Smooth muscle cell (in vitro differentiated cells): ENCODE data around the gene PEX10. TPM values are rescaled to one million over a fixed set of nuclear protein-coding genes. Genes with fewer than 3 reads are reported as not detected.

Source experiments
- DNase-seq: peaks from one replicate; lab custom pipeline; 2025; ENCODE audit not compliant: unreplicated experiment; lab: John Stamatoyannopoulos, UW
- H2AFZ ChIP-seq: fragments of 200-600 bp; sonication (generic); 2 replicates; pipeline ENCODE4 v1.6.0; 2016; ENCODE audit warnings: antibody characterized with exemption, low read depth, mild to moderate bottlenecking
- H3F3A ChIP-seq: fragments of 200-600 bp; sonication (generic); 2 replicates; pipeline ENCODE4 v1.6.0; 2017; ENCODE audit warnings: antibody characterized with exemption, low read depth
- H3K27ac ChIP-seq: fragments of 200-600 bp; sonication (generic); 2 replicates; pipeline ENCODE4 v1.5.1; 2016; ENCODE audit warnings: low read depth, mild to moderate bottlenecking
- H3K27me3 ChIP-seq: fragments of 200-600 bp; sonication (generic); 2 replicates; pipeline ENCODE4 v1.6.1; 2016; ENCODE audit warnings: low read depth, mild to moderate bottlenecking
- H3K36me3 ChIP-seq: fragments of 200-600 bp; sonication (generic); 2 replicates; pipeline ENCODE4 v1.5.1; 2016; ENCODE audit warnings: low read depth
- H3K4me1 ChIP-seq: fragments of 200-600 bp; sonication (generic); 2 replicates; pipeline ENCODE4 v1.5.1; 2016; ENCODE audit warnings: low read depth
- H3K4me2 ChIP-seq: fragments of 200-600 bp; sonication (generic); 2 replicates; pipeline ENCODE4 v1.6.0; 2016; ENCODE audit warnings: mild to moderate bottlenecking
- H3K4me3 ChIP-seq: fragments of 200-600 bp; sonication (generic); 2 replicates; pipeline ENCODE4 v1.5.1; 2016; ENCODE audit warnings: mild to moderate bottlenecking
- H3K79me2 ChIP-seq: fragments of 200-600 bp; sonication (generic); 2 replicates; pipeline ENCODE4 v1.6.0; 2016; ENCODE audit warnings: low read depth, mild to moderate bottlenecking
- H3K9ac ChIP-seq: fragments of 200-600 bp; sonication (generic); 2 replicates; pipeline ENCODE4 v1.6.0; 2016; ENCODE audit warnings: low read depth
- H3K9me3 ChIP-seq: fragments of 200-600 bp; sonication (generic); replicated peaks from 2 replicates; pipeline ENCODE4 v1.5.1; 2016; ENCODE audit warnings: low read depth
- H4K20me1 ChIP-seq: fragments of 200-600 bp; sonication (generic); 2 replicates; pipeline ENCODE4 v1.6.0; 2016; ENCODE audit warnings: low read depth
- CTCF ChIP-seq: fragments of 200-600 bp; sonication (generic); IDR thresholded peaks from 2 replicates; pipeline ENCODE4 v1.5.1; 2017; ENCODE audit warnings: borderline replicate concordance, mild to moderate bottlenecking, antibody characterized with exemption; ENCODE audit not compliant: insufficient read depth, poor library complexity, severe bottlenecking
- WGBS: methylation state at CpG from one replicate; pipeline ENCODE4 v1.1.7; 2016; ENCODE audit warnings: low lambda C conversion rate; 5-methylcytosine and 5-hydroxymethylcytosine counted together
- polyA plus RNA-seq: library from polyadenylated mRNA; unstranded; fragments of >200 nt; fragmentation: Nextera tagmentation; extraction: Ambion mirVana; gene quantifications from 2 replicates; pipeline ENCODE4 v1.2.1, GENCODE V29; 2016
- total RNA-seq: library from RNA; depleted of rRNA; stranded (reverse); fragments of >200 nt; gene quantifications from 2 replicates; pipeline ENCODE4 v1.2.3, GENCODE V29; 2014

PEX10 gene
- total and polyA plus RNA-seq, 2 experiments from 2014 or later = 14.0 to 20.3 TPM

GRCh38 chr1:2413495-2414296 lies 1.3 kb upstream of the PEX10 start:
- H3K9me3 ChIP-seq = no peaks in the 10 kb centered on the region
- no peak for TF ChIP-seq CTCF
- no peak overlapping the region for H3K9ac ChIP-seq
- no peak overlapping the region for H2AFZ ChIP-seq
- peak overlapping the region; percentile 95 for H3K4me3 ChIP-seq
- peaks cover 18% of the 10 kb centered on the region for H3K4me1 ChIP-seq
- no peaks in the 10 kb centered on the region for H3F3A ChIP-seq
- DNase-seq = no peak
- H3K27me3 ChIP-seq = no peaks in the 10 kb centered on the region
- no peaks in the 10 kb centered on the region for H4K20me1 ChIP-seq
- H3K79me2 ChIP-seq = no peaks in the 10 kb centered on the region
- peak overlapping the region; percentile 99 for H3K4me2 ChIP-seq
- no peak overlapping the region for H3K27ac ChIP-seq
- WGBS = 25% methylated on average over 27 of the region's 28 CpGs
- H3K36me3 ChIP-seq = no peaks in the 10 kb centered on the region

- TF ChIP-seq CTCF = no peak
- Histone ChIP-seq H3K4me1 (peaks cover 18% of the 10 kb centered on the region), H3K4me3 (peak overlapping the region; percentile 95), H3K27me3 (no peaks in the 10 kb centered on the region), H3K79me2 (no peaks in the 10 kb centered on the region), H3K4me2 (peak overlapping the region; percentile 99), H3K36me3 (no peaks in the 10 kb centered on the region), H3K9ac (no peak overlapping the region), H3K27ac (peak overlapping the region; percentile 35), H3K9me3 (no peaks in the 10 kb centered on the region), H3F3A (no peaks in the 10 kb centered on the region), H4K20me1 (no peaks in the 10 kb centered on the region), H2AFZ (peak overlapping the region; percentile 81)
- DNase-seq = no peak
- WGBS = 2% methylated on average over 55 of the region's 66 CpGs
These were observed 570 bp upstream of the PEX10 start for GRCh38 chr1:2412773-2413494.

GRCh38 chr1:2411801-2412394 lies 466 bp downstream of the PEX10 start:
- Histone ChIP-seq H3K4me1 (peaks cover 18% of the 10 kb centered on the region), H3K9me3 (no peaks in the 10 kb centered on the region), H3K9ac (peak overlapping the region; percentile 94), H3K27ac (peak overlapping the region; percentile 69), H3K36me3 (no peaks in the 10 kb centered on the region), H4K20me1 (no peaks in the 10 kb centered on the region), H3K79me2 (no peaks in the 10 kb centered on the region), H3F3A (no peaks in the 10 kb centered on the region), H3K4me3 (peak overlapping the region; percentile 95), H3K4me2 (peak overlapping the region; percentile 92), H2AFZ (peak overlapping the region; percentile 91), H3K27me3 (no peaks in the 10 kb centered on the region)
- no peak for DNase-seq
- WGBS = 15% methylated on average over 28 of the region's 38 CpGs
- no peak for TF ChIP-seq CTCF
